HPDE6-E6E7 (cell line): ENCODE results near the gene DLL3.

Experiments
- DNase-seq: peaks from one replicate; pipeline ENCODE4 v3.0.0; 2011; ENCODE audit warnings: missing footprints; ENCODE audit errors: extremely low spot score

Gene DLL3

DNA sequence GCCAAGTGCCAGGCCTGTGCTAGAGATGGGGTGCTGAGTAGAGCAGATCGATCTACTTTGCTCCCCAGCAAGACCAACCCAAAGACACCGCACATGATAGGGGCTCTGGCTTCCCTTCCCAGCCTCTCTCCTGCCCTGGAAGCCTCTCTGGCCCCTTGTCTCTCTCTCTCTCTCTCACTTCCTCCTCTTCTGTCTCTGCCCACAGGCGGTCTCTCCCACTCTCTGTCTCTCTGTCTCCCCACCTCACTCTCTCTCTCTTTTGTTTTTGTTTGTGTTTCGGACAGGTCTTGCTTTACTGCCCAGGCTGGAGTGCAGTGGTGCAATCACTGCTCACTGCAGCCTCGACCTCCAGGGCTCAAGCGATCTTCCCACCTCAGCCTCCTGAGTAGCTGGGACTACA is 17.5 kb downstream of the DLL3 start:
- no peak for DNase-seq

DNA sequence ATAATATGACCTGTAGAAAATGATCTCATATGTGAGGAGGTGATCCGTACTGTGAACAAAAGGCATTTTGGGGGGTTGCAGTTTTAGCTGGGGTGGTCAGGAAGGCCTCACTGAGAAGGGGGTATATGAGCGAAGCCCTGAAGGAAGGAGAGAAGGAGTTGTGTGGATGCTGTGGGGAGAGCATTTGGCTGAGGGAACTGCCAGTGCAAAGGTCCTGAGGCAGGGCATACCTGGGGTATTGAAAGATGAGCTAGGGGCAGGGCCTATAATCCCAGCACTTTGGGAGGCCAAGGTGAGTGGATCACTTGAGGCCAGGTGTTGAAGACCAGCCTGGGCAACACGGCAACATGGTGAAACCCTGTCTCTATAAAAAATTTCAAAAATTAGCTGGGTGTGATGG is 18.7 kb downstream of the DLL3 start:
- no peak for DNase-seq

GRCh38 chr19:39518458-39518857 is 19.7 kb downstream of the DLL3 start:
- DNase-seq: no peak

- no peak for DNase-seq
Observed at GRCh38 chr19:39518975-39519374, 20.2 kb downstream of the DLL3 start.

DNA sequence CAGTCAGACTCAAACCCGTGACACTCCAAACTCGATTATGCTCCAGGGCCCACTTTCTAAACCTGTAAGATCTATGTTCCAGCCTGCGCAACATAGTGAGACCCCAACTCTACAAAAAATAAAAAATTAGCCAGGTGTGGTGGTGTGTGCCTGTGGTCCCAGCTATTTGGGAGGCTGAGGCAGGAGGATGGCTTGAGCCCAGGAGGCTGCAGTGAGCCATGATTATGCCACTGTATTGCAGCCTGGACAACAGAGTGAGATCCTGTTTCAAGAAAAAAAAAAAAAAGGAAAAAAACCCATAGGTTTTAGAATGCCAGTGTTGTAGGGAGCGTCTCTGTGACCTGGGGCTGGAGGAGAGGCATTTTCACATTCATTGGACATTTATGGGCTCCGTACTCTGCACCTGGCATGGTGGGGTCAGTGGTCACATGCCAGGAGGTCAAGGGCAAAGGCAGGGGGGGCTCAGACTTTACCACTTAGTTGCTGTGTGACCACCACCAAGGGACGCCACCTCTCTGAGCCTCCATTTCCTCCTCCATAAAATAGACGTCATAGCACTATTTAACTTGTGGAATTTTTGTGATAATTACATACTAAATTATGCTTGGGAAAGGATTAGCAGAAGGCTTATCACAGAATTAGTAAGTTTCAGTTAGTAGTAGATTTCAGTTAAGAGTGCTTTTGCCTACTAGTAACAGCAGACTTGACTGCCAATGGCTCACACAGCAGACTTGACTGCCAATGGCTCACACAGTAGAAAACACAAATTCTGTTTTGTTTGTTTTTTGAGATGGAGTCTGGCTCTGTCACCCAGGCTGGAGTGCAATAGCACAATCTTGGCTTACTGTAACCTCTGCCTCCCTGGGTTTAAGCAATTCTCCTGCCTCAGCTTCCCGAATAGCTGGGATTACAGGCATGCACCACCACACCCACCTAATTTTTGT is 22.1 kb downstream of the DLL3 start:
- DNase-seq: no peak

- DNase-seq: no peak
Observed at GRCh38 chr19:39524495-39524894, 25.7 kb downstream of the DLL3 start.

DNA sequence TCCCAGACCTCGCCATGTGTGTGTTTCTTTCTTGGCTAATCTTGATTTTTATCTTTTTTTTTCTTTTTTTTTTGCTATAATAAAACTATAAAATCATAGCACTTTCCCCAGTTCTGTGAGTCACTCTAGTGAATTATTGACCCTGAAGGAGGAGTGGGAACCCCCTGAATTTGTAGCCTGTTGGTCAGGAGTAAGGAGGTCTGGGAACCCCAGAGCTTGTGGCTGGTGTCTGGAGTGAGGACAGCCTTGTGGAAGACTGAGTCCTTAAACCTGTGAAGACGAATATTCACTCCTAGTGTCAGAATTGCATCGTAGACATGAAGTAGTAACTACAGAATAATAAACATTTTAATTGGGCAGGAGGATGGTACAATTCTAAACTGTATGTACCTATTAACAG is 26.5 kb downstream of the DLL3 start:
- no peak for DNase-seq

- DNase-seq: no peak
Observed at GRCh38 chr19:39531834-39532232, 33.1 kb downstream of the DLL3 start.

GRCh38 chr19:39532233-39533002 is 33.7 kb downstream of the DLL3 start, which contains the start of gene EID2B:
EID2B (minus strand) TSS chr19:39532852; CDS start chr19:39532802, 50 bp downstream.
- DNase-seq: peak; percentile 97

- DNase-seq: no peak
Observed at GRCh38 chr19:39533003-39533512, 34.3 kb downstream of the DLL3 start.

DNA sequence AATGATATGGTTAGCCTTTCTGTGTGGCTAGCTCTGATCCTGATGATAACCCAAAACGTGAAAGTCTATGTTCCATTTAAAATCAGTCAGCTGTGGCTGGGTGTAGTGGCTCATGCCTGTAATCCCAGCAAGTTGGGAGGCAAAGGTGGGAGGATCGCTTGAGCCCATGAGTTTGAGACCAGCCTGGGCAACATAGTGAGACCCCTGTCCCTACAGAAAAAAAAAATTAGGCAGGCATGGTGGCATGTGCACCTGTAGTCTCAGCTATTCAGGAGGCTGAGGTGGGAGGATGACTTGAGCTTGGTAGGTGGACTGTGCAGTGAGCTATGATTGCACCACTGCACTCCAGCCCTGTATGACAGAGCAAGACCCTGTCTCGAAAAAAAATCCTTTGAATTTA is 35.0 kb downstream of the DLL3 start:
- no peak for DNase-seq

DNA sequence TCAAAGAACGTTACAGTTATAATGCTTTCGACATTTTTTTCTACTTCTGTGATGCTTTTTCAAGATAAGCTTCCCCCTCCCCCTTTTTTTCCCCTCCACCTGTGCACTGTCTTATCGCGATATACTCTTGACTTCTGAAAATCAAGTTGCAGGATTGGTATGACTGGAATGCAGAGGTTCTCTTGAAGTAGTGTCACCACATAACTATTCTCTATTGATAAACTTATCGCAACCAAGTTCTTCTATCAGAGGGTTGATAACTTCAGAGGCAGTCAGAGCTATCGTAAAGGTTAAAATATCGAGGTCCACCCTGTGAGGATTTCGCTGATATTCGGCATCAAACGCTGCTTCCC is 40.4 kb downstream of the DLL3 start:
- no peak for DNase-seq

- DNase-seq: peak; percentile 91
Observed at GRCh38 chr19:39539518-39540332, 41.0 kb downstream of the DLL3 start, which contains the start of gene EID2. EID2 (minus strand) TSS chr19:39540161; CDS start chr19:39540079, 82 bp downstream.

DNA sequence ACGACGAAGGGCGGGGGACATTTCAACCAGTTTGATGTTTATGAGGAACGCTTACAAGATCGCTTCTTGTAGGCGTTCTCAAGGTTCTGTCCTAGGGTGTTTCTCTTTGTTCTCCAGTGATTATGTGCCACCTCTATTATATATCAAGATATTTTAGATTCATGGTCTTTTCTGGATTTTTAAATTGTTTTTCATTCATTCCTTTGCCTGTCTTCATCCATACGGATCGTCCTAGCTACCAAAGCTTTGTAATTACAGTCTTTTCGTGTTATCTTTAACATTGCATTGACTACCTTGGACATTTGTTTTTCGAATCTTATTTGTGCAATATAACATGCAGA is 41.6 kb downstream of the DLL3 start:
- DNase-seq: no peak

GRCh38 chr19:39542206-39542605 is 43.5 kb downstream of the DLL3 start:
- DNase-seq: no peak

DNA sequence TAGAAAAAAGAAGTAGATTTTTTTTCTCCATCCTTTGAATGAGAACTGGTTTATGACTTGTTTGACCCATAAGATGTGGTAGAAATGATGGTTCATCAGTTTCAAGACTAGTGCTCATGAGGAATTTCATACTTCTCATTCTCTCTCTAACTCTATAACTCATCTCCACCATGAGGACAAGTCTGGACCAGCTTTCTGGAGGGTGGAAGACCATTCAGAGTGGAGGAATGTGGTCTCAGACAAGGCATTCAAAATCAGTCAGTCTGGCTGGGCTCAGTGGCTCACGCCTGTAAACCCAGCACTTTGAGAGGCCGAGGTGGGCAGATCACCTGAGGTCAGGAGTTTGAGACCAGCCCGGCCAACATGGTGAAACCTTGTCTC is 44.7 kb downstream of the DLL3 start:
- DNase-seq: peak; percentile 35

DNA sequence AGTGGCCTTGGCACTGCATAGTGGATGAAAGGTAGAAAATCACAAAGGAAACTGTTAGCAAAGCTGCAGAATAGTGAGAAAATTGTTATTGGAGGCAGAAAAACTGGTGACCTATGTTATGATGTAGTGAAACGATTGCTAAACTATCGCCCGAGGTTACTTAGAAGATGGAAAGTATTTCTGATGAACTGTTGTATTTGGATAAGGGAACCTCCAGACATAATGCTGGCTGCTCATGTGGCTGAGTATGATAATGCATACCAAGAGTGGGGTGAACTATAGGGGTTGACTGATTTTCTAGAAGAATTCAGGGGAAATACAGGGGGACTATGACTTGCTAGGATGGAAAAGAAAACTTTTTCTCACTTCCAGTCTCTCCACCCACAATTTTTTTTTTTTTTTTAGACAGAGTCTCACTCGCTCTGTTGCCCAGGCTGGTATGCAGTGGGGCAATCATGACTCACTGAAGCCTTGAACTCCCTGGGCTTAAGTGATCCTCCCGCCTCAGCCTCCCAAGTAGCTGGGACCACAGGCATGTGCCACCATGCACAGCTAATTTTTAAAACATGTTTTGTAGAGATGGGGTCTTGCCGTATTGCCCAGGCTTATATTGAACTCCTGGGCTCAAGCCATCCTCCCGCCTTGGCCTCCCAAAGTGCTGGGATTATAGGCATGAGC is 45.6 kb downstream of the DLL3 start:
- no peak for DNase-seq

DNA sequence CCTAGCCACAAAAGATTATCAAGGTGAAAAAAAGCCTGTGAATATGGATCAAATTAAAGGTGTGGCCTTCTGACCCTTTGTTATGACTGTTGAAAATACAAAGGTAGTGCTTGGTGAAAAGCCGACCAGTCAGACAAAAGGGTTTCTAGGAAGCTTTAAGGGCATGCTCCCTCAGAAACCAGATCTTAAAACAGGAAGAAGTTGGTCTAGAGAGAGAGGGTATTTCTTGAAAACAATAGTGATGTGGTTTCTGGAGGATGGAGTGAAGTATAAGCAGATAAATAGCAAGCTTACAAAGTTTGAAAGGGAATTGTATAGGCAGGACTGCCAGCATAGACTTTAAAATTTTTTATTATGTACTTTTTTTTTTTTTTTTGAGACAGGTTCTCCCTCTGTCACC is 46.2 kb downstream of the DLL3 start:
- DNase-seq: no peak

GRCh38 chr19:39546599-39546998 is 47.9 kb downstream of the DLL3 start:
- DNase-seq: no peak

DNA sequence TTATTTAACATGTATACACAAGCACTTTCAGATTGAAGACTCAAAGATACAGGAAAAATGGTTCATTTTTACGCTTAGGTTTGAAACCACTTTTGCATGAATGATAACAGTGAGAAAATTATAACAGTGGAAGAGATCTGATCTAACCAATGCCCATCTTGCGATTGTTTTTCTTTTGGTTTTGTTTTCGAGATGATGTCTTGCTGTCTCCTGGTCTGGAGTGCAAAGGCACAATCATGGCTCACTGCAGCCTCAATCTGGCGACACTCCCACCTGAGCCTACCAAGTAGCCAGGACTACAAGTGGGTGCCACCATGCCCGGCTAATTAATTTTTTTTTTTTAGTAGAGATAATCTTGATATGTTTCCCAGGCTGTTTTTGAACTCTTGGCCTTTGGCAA is 51.5 kb downstream of the DLL3 start:
- no peak for DNase-seq

GRCh38 chr19:39553082-39553652 is 54.4 kb downstream of the DLL3 start:
- no peak for DNase-seq
